ENCODE measurements around the gene CD69.
"Not testable (repeated sequence)": the region's sequence is repeated elsewhere in the genome, so short reads cannot be mapped to it uniquely, and the experiment has no call there.

The CD69 gene

DNA sequence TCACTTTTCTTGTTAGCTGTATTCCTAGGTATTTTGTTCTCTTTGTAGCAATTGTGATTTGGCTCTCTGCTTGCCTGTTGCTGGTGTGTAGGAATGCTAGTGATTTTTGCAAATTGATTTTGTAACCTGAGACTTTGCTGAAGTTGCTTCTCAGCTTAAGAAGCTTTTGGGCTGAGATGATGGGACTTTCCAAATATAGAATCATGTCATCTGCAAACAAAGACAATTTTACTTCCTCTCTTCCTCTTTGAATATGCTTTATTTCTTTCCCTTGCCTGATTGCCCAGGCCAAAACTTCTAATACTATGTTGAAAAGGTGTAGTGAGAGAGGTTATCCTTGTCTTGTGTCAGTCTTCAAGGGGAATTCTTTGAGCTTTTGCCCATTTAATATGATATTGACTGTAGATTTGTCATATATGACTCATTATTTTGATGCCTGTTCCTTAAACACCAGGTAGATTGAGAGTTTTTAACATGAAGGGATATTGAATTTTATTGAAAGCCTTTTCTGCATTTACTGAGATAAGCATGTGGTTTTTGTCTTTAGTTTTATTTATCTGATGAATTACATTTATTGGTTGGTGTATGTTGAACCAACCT lies 54.5 kb downstream of the CD69 start:
- Mint-ChIP-seq H3K27me3 (ENCODE audit: low read depth) (no peaks in the 10 kb centered on the region), H3K9me3 (peaks cover 18% of the 10 kb centered on the region), H3K27ac (peak overlapping the region; percentile 84), H3K4me1 (ENCODE audit: low read depth) (peaks cover 67% of the 10 kb centered on the region), H3K4me3 (peak overlapping the region; percentile 68), H3K36me3 (ENCODE audit: low read depth) (peaks cover 40% of the 10 kb centered on the region)

GRCh38 chr12:9704561-9704960 lies 56.1 kb downstream of the CD69 start:
- peaks cover 18% of the 10 kb centered on the region for H3K9me3 Mint-ChIP-seq
- H3K4me3 Mint-ChIP-seq; H3K27me3 Mint-ChIP-seq (ENCODE audit: low read depth); H3K27ac Mint-ChIP-seq: not testable (repeated sequence)
- peaks cover 32% of the 10 kb centered on the region for H3K36me3 Mint-ChIP-seq (ENCODE audit: low read depth)
- peaks cover 73% of the 10 kb centered on the region for H3K4me1 Mint-ChIP-seq (ENCODE audit: low read depth)

Measured in T-helper 1 cell treated with Interleukin-12 subunit alpha and Interleukin-12 subunit beta and Interleukin-4 antibody, amounts not matched to agents 30 μg/mL and 1 μg/mL, for 36 hours (primary cell).